NT2/D1 (cell line): ENCODE data around the gene SLIT1.

Experiments
- SUZ12 ChIP-seq: IDR thresholded peaks from 2 replicates; pipeline ENCODE4 v1.6.1; 2011; ENCODE audit not compliant: insufficient read length, insufficient read depth; ENCODE audit errors: extremely low read depth
- YY1 ChIP-seq: IDR thresholded peaks from 2 replicates; pipeline ENCODE4 v1.6.1; 2011; ENCODE audit not compliant: insufficient read length, insufficient read depth
- ZNF274 ChIP-seq: IDR thresholded peaks from 2 replicates; pipeline ENCODE4 v1.6.1; 2011; ENCODE audit warnings: mild to moderate bottlenecking, low read depth, low read length

GRCh38 chr10:97013983-97014382 is 171.8 kb downstream of the SLIT1 start:
- TF ChIP-seq YY1 (no peak), ZNF274 (no peak), SUZ12 (no peak)
